ENCODE data around the gene KRTAP3-1. TPM values are rescaled to one million over a fixed set of nuclear protein-coding genes. Genes with fewer than 3 reads are reported as not detected.
"Not testable (repeated sequence)": the region's sequence is repeated elsewhere in the genome, so short reads cannot be mapped to it uniquely, and the experiment has no call there.

Gene KRTAP3-1
- total RNA-seq, 1 donor from 2014 or later: not detected

DNA sequence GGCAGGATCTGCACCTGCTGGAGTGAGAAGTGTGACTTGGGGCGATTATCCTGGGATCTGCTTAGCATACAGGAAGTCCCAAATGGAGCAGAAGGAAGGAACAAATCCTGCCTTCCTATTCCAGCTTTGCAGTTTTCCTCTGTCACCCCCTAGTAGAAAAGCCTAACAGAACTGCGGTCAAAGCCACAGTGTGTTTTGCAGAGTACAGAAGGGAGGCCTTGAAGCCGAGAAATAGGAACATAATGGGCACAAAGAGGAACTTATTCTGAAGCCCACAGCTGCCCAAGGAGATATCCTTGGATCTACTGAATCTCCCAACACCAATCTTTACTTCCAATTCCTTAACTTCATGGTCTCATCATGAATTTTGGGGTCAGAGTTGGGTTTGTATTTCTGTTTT, 9.6 kb upstream of the KRTAP3-1 start:
- DNase-seq (ENCODE audit: low spot score) (no peak), ATAC-seq (no peak)
- intact Hi-C loops (cut with DNase I): no loop called here

DNA sequence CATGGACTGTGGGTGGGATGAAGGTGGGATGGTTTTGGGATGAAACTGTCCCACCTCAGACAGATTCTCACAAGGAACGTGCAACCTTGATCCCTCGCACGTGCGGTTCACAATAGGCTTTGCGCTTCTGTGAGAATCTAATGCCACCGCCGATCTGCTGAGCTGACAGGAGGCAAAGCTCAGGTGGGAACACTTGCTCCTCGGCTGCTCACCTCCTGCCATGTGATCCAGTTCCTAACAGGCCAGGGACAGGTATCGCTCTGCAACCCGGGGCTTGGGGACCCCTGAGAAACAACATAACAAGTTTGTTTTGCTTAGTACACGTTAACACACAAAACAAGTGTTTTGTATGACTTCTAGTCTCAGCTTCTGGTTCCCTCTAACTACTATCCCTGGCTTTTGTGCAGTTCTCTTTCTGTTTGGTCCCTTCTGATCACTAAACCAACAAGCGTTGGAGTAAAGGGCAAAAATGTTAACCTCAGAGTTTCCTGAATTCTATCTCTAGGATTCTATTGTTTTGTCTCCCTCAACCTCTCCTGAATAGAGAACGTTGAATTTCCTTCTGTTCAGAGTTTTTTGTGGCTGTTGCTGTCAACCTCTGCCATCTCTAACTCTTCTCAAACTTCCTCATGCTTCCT, 7.8 kb upstream of the KRTAP3-1 start:
- ATAC-seq (no peak), DNase-seq (ENCODE audit: low spot score) (no peak)
- intact Hi-C loops (cut with DNase I): no loop called here

DNA sequence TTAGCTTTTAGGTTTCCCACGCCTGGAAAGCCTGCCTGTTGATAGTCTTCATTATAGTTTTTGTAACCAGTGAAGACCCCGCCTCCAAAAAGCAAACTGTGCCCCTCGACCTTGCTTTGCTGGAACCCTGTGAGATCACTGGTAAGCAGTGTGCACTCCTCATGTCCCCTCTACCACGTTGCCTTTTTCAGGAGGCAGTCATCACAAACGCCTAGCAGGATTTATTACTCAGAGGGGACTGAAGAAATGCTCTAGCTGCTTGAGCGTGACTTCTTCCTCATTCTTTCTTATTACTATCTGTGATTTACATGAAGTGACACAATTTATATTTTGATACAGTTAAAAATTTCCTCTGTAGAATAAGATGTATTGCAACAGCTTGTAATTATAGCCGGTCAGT, 6.5 kb upstream of the KRTAP3-1 start:
- ATAC-seq: no peak
- no peak for DNase-seq (ENCODE audit: low spot score)
- intact Hi-C loops (cut with DNase I): no loop called here

DNA sequence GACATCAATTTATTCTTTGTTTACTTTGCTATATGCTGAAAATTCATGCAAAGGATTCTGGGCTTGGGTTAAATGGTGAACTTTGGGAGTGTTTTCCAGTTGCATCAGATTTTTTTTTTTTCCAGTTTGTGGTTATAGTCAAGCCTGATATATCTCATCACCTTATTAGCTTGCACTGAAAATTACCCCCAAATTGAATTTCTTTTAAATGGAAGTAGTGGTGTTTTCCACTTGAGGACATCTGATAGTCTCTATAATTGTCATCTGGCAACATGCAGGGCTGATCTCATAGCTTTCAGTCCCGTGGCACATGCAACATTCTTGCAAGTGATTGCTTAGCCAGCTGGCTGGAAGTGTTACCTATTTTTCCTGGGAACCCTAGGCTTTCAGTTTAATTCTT, 4.7 kb upstream of the KRTAP3-1 start:
- intact Hi-C loops (cut with DNase I): no loop called here
- no peak for ATAC-seq
- no peak for DNase-seq (ENCODE audit: low spot score)

DNA sequence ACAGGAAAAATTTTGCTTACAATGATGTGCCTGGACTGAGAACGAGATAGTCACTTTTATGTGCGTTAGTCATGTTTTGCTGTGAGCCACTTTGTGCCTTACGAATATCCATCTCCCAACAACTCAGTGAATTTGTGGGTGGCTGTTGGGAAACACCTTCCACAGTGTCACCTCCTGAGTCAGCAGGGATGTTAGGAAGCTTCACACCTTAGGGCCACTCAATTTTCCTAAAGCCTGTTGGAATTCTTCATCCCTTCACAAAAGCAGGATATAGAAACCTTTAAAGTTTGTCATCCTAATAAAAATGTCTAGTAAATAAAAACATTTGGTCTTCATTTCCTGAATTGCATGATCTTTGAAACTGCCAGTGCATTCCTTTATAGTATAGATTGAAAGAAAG, 4.3 kb upstream of the KRTAP3-1 start:
- ATAC-seq: no peak
- intact Hi-C loops (cut with DNase I): no loop called here

DNA sequence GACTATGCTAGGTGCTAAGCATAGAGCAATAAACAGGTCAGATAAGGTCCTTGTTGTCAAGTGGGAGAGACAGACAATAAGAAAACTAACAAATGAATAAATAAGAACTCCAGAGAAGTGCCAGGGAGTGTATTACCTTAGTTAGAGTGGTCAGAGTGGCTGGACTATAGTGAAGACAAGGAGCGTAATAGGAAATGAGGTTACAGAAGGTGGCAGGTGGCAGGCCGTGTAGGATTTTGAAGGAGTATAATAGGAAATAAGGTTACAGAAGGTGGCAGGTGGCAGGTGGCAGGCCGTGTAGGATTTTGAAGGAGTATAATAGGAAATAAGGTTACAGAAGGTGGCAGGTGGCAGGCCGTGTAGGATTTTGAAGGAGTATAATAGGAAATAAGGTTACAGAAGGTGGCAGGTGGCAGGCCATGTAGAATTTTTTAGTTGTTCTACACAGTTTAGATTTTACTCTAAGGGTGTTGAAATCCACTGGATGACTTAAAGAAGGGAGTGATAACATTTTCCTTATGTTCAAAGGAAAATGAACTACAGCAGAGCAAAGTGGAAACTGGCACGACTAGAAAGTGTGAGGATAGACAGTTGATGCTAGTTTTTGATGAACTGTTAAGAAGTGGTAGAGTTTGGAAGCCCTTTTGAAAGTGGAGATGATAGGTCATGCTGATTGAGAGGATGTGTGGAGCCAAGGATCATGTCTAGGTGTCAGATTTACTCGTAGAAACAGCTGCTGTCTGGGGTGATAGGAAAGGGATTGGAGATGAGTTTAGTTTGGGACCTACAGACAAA, 3.6 kb upstream of the KRTAP3-1 start:
- intact Hi-C loops (cut with DNase I): no loop called here
- DNase-seq (ENCODE audit: low spot score): no peak
- ATAC-seq: no peak

More for the DNA sequence above, 4.3 kb upstream of the KRTAP3-1 start:
- DNase-seq (ENCODE audit: low spot score): no peak

DNA sequence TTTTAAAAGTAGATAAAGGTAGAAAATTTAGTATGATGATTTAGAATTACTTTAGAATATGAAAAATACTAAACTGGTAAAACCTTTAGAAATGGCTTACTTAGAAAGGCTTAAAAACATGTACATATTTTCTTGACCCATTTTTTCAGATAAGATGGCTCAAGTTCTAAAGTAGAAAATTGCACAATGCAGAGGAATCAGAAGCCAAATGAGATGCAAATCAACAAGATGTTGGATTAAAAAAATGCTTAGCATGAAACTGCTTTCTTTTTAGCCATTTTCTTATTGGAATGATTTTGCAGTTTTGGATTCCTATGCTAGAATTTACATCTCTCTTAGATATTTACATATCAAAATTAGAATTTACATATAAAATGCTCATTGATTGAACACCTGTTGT, 1.5 kb upstream of the KRTAP3-1 start:
- DNase-seq (ENCODE audit: low spot score) (no peak), ATAC-seq (no peak)
- intact Hi-C loops (cut with DNase I): no loop called here

DNA sequence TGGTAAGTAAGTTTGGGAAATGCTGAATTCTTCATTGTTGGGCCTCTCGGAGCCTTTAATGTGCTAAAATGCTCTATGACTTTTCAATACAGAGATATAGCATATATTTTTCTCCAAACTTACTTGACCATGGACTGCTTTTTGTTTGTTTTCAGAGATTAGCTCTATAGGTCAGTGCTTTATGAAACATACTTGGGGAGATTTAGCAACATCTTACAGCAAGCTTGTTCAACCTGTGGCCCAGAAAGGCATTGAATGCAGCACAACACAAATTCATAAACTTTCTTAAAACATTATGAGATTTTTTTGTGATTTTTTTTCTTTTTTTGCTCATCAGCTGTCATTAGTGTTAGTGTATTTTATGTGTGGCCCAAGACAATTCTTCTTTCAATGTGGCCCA, 1.0 kb upstream of the KRTAP3-1 start:
- DNase-seq (ENCODE audit: low spot score) (no peak), ATAC-seq (no peak)
- intact Hi-C loops (cut with DNase I): no loop called here

DNA sequence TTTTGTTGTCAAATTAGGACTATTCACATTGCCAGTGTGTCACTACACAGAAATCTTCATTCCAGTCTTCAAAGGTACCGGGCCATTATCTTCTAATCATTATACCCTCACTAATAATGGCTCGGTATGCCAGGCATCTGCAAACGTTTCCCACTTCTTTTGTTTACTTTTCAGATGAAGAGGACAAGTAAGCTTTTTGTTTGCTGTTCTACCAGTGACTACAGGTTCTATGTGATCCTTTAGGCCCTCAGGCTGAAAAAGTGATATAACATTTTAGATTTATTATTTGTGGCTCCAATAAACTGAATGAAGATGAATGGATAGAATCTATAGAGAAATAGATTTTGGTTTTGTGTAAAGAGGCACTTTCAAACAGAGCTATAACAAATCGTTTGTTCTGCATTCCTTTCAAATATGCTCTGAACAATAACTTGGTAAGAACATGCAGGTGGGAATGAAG, 403 bp upstream of the KRTAP3-1 start:
- ATAC-seq (no peak), DNase-seq (ENCODE audit: low spot score) (no peak)
- intact Hi-C loops (cut with DNase I): no loop called here

DNA sequence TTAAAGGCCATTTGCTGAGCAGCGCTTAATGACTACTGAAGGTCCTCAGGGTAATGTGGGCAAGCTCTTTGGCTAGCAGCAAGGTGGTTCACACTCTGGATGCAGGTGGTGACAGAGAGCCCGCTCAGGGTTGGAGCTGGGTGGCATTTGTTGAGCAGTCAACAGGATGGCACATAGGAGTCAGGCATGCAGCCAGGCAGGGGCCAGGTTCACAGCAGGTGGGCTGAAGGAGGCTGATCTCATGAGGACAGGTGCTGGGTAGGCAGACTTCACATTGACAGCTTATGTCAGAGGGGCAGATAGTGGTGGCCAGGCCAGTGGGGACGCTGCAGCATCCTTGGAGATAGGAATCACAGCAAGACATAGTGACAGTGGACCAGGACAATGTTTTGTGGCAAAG, 4.5 kb downstream of the KRTAP3-1 start:
- ATAC-seq (no peak), DNase-seq (ENCODE audit: low spot score) (no peak)
- intact Hi-C loops (cut with DNase I): no loop called here

DNA sequence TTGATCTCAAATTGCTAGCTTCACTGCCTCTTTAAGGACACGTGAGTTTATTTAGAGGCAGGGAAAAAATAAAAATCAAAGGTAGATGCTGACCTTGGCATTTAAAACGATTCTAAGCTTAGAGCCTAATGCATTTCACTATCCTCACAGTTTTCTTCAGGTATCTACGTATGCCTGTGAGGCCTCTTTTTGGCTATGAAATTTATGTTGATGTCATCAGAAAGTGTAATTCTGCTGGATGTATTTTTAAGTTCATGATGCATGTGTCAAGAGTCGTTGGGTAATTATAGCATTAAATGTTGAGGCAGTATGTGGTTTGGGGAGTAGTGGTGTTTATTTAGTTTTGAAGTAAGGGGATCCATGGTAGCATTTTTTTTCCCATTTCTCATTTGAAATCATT, 5.0 kb downstream of the KRTAP3-1 start:
- DNase-seq (ENCODE audit: low spot score) (no peak), ATAC-seq (no peak)
- intact Hi-C loops (cut with DNase I): no loop called here

DNA sequence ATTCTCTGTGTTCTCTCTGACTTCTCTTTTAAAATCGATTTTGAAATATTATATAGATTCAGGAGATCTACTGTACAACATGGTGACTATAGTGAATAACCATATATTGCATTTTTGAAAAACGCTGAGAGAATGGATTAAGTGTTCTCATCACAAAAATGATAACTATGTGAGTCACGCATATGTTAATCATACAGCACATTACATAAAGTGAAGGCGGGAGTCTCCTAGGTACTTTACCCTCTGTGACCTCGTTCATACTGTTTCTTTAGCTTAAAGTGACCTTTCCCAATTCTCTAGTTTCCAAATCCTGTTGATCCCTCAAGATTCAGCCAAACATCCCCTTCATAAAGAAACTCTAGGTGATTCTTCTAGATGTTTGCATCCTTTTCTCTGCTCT, 6.1 kb downstream of the KRTAP3-1 start:
- no peak for ATAC-seq
- no peak for DNase-seq (ENCODE audit: low spot score)
- intact Hi-C loops (cut with DNase I): no loop called here

DNA sequence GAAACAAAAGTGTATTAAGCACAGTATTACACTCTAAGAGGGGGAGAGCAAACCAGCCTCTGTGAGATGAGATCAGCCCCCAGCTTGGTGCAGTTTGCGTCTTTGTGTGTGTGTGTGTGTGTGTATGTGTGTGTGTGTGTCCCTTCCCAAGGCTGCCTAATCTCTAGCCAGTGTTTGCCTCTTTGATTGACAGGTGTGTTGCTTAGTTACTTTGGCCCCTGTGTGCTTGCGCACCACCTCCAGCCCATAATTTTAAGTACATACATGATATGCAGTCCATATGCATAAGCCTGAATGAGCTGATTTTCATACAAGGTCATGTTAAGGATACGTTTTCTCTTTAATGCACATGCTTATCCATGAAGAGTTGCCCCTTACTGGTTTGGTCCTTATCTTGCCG, 7.1 kb downstream of the KRTAP3-1 start:
- ATAC-seq (no peak), DNase-seq (ENCODE audit: low spot score) (no peak)
- intact Hi-C loops (cut with DNase I): no loop called here

DNA sequence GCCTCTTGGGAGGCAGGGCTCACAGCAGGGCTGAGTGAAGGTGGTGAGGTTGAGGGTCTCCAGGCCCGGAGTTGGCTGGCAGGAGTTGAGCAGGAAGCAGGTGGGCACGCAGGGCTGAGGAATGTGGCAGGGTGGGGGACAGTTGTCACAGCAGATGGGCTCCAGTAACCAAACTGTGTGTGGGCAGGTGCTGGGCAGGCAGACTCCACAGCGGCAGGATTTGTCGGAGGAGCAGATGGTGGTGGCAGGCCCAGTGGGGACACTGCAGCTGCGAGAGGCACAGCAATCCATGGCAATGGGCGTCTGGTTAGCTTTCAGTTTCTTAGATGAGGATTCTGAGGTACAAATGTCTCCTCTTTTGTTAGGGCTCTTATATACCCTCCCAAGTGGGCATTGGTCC, 9.4 kb downstream of the KRTAP3-1 start, which contains the start of gene KRTAP3-2:
Gene KRTAP3-2, minus strand, starts transcription at position 344 of the 400 bp plus-strand sequence. Its CDS starts 53 bp downstream, at position 291.
- intact Hi-C loops (cut with DNase I); ATAC-seq; DNase-seq (ENCODE audit: low spot score): not testable (repeated sequence)

DNA sequence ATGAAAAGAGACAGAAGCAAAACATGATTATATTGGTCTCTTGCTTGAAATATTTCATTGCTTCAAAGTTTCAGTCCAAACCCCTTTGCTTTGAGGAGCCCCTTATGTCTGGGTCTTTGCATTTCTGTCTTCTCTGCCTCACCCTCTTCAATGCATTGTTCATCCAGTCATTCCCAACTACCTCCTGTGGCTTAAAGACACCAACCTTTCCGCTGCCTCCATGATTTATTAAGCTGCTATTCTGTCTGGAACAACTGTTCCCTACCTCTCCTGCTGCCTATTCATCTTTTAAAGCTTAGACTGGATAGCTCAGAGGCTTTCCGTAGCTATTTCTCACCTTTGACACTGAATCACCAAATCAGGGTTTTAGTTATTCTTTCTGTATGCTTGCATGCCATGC, 11.6 kb downstream of the KRTAP3-1 start:
- ATAC-seq: no peak
- no peak for DNase-seq (ENCODE audit: low spot score)
- intact Hi-C loops (cut with DNase I): no loop called here

DNA sequence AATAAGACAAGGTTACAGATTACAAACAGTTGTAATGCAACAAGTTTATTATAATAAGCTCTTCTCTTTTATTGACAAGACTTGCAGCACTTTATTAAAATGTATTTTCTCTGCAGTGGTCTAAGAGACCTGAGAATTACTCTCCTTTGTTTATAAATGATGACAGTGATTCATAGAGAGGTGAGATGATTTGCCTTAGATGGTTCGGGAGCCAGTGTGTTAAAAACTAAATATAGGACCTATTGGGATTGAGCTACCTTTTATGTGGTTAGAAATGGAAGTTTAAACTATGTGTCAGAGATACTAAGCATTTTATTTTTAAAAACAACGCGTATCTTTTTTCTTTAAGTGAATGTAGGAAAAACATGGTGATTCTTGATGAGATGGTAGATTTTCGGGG, 12.1 kb downstream of the KRTAP3-1 start:
- ATAC-seq: no peak
- intact Hi-C loops (cut with DNase I): no loop called here

DNA sequence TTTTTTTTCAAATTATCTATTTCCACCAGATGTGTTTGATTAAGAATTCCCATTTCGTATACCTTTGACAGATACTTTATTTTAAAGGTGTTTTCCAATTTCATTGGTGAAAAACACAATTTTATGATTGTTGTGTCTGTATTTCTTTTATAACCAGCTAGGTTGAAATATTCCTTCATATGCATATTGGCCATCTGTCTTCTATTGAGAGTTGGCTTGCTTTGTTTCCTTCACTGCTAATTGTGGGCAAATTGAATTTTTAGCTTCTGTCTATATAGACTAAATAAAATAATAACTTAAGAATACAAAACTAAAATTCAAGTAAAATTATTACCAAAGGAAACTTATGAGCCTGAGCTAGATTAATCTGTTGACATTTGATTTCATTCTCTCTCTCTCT, 13.8 kb downstream of the KRTAP3-1 start:
- DNase-seq (ENCODE audit: low spot score) (no peak), ATAC-seq (no peak)
- intact Hi-C loops (cut with DNase I): no loop called here

More for the DNA sequence above, 12.1 kb downstream of the KRTAP3-1 start:
- DNase-seq (ENCODE audit: low spot score): no peak

DNA sequence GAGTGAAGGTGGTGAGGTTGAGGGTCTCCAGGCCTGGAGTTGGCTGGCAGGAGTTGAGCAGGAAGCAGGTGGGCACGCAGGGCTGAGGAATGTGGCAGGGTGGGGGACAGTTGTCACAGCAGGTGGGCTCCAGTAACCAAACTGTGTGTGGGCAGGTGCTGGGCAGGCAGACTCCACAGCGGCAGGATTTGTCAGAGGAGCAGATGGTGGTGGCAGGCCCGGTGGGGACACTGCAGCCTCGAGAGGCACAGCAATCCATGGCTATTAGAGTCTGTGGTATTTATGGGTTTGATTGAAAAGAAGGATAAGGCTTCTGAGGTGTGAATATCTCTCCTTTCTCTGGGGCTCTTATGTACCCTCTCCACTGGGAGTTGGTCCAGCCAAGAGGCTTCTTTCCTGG, 15.1 kb downstream of the KRTAP3-1 start, which contains the start of gene KRTAP3-3:
Gene KRTAP3-3, minus strand, starts transcription at position 326 of the 400 bp plus-strand sequence. Its CDS starts 67 bp downstream, at position 259.
- intact Hi-C loops (cut with DNase I): no loop called here
- DNase-seq (ENCODE audit: low spot score) (no peak), ATAC-seq (no peak)

DNA sequence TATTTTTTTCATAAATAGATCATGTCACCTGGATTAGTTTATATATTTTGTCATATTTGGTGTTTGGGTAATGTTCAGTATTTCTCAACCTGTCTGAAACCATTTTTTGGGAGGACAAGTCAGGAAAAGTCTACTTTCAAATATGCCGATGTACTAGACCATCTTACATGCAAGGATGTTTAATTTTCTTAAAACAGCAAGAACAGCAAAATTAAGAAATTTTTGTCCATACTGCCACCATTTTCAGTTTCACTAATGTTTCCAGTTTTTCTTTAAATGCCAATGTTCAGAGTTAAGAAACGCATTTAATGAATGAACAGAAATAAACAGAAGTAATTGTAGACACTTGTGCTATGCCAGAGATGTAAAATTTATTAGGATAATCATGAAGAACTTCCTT, 15.8 kb downstream of the KRTAP3-1 start:
- ATAC-seq: no peak
- no peak for DNase-seq (ENCODE audit: low spot score)
- intact Hi-C loops (cut with DNase I): no loop called here

DNA sequence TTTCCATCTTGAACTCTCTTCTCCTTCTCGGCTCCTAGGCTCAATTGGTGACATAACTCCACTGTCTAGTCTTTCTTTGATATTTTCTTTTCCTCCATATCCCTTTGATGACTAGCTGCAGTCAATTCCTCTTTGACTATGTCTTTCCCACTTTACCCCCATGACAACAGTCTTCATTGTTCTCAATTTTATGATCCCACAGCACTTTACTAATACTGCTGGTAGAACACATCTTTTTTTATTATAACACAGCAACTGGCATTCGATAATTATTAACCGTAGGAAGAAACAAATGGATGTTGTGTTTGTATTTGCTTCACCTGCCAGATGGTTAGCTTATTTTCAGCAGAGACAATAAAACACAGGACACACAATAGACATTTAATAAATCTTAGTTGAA, 16.3 kb downstream of the KRTAP3-1 start:
- ATAC-seq (no peak), DNase-seq (ENCODE audit: low spot score) (no peak)
- intact Hi-C loops (cut with DNase I): no loop called here
